HCT116 (cell line): ENCODE measurements around the gene WDR62. TPM values are rescaled to one million over a fixed set of nuclear protein-coding genes. Genes with fewer than 3 reads are reported as not detected.

Source experiments
- ELF1 ChIP-seq: IDR thresholded peaks from 2 replicates; pipeline ENCODE4 v1.6.1; 2012; ENCODE audit warnings: low read depth, borderline replicate concordance
- EZH2phosphoT487 ChIP-seq: fragments of 200-600 bp; IDR thresholded peaks from 2 replicates; pipeline ENCODE4 v1.6.1; 2018; ENCODE audit warnings: antibody characterized with exemption, borderline replicate concordance
- FOSL1 ChIP-seq: IDR thresholded peaks from 2 replicates; pipeline ENCODE4 v1.6.1; 2012; ENCODE audit warnings: low read depth
- JUND ChIP-seq: IDR thresholded peaks from 2 replicates; pipeline ENCODE4 v1.6.1; 2012
- MAX ChIP-seq: IDR thresholded peaks from 2 replicates; pipeline ENCODE4 v1.6.1; 2012
- POLR2A ChIP-seq: IDR thresholded peaks from 2 replicates; pipeline ENCODE4 v1.7.0; 2011; ENCODE audit warnings: borderline replicate concordance; ENCODE audit not compliant: insufficient read depth, insufficient read length; ENCODE audit errors: extremely low read depth
- POLR2AphosphoS5 ChIP-seq: IDR thresholded peaks from 2 replicates; pipeline ENCODE4 v1.6.1; 2011; ENCODE audit warnings: mild to moderate bottlenecking, low read depth, low read length, moderate library complexity
- REST ChIP-seq: IDR thresholded peaks from 2 replicates; pipeline ENCODE4 v1.6.1; 2012; ENCODE audit warnings: low read depth
- TCF7L2 ChIP-seq: IDR thresholded peaks from 2 replicates; pipeline ENCODE4 v1.7.0; 2011; ENCODE audit warnings: borderline replicate concordance, inconsistent platforms; ENCODE audit not compliant: insufficient read depth, insufficient read length; ENCODE audit errors: extremely low read depth
- YY1 ChIP-seq: IDR thresholded peaks from 2 replicates; pipeline ENCODE4 v1.6.1; 2011; ENCODE audit warnings: low read length, low read depth, moderate library complexity, mild to moderate bottlenecking; ENCODE audit not compliant: insufficient replicate concordance; ENCODE audit errors: extremely low read depth
- ZFX ChIP-seq: fragments of 450-650 bp; IDR thresholded peaks from 2 replicates; pipeline ENCODE4 v1.6.1; 2017
- total RNA-seq: library from RNA; stranded (reverse); gene quantifications from one replicate; pipeline ENCODE4 v1.2.1, GENCODE V29; 2021; ENCODE audit not compliant: unreplicated experiment

Gene WDR62
- total RNA-seq, 1 experiment from 2014 or later, result 17.0 TPM

GRCh38 chr19:36058481-36059179 is 3.9 kb downstream of the WDR62 start (continued):
- TF ChIP-seq REST (no peak), ZFX (no peak), EZH2phosphoT487 (no peak), POLR2AphosphoS5 (no peak), FOSL1 (no peak), YY1 (no peak), POLR2A (no peak), JUND (no peak), MAX (no peak), ELF1 (no peak), TCF7L2 (no peak)
